GM19239 (cell line): Measurements from ENCODE around the gene PPM1G.
"Not testable (repeated sequence)": the region's sequence is repeated elsewhere in the genome, so short reads cannot be mapped to it uniquely, and the experiment has no call there.

Source experiments
- DNase-seq: peaks from one replicate; pipeline ENCODE4 v3.0.0; 2011; ENCODE audit warnings: low spot score; ENCODE audit not compliant: insufficient read length
- FAIRE-seq: peaks from 2 replicates; lab custom pipeline; 2011; peaks lifted over from hg19 to GRCh38; lab: Jason Lieb, UNC

The PPM1G gene, protein sequence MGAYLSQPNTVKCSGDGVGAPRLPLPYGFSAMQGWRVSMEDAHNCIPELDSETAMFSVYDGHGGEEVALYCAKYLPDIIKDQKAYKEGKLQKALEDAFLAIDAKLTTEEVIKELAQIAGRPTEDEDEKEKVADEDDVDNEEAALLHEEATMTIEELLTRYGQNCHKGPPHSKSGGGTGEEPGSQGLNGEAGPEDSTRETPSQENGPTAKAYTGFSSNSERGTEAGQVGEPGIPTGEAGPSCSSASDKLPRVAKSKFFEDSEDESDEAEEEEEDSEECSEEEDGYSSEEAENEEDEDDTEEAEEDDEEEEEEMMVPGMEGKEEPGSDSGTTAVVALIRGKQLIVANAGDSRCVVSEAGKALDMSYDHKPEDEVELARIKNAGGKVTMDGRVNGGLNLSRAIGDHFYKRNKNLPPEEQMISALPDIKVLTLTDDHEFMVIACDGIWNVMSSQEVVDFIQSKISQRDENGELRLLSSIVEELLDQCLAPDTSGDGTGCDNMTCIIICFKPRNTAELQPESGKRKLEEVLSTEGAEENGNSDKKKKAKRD

GRCh38 chr2:27409321-27410073 is at the start of gene PPM1G:
PPM1G (minus strand) TSS chr2:27409591; CDS start chr2:27409422, 169 bp downstream.
- FAIRE-seq (peak; percentile 67), DNase-seq (peak; percentile 88)

GRCh38 chr2:27453968-27454367 is 44.6 kb upstream of the PPM1G start:
- no peak for FAIRE-seq
- no peak for DNase-seq

DNA sequence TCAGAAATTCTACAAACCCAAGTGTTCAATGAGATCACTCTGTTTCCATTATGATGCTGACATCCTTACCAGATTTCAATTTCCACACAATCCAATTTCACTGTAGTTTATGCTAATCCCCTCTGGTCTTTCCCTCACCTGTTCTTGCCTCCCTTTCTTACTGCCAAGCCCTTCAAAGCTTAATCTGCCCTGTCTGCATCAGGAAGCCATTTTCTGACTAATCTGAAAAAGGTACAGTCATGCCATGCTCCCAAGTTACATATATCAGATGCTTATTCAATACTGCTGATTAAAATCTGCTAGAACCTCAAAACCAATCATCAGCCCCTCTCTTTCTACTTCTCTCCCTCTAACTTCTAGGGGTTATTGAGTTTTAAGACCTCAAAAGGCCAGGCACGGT is 41.7 kb upstream of the PPM1G start:
- DNase-seq (no peak), FAIRE-seq (no peak)

DNA sequence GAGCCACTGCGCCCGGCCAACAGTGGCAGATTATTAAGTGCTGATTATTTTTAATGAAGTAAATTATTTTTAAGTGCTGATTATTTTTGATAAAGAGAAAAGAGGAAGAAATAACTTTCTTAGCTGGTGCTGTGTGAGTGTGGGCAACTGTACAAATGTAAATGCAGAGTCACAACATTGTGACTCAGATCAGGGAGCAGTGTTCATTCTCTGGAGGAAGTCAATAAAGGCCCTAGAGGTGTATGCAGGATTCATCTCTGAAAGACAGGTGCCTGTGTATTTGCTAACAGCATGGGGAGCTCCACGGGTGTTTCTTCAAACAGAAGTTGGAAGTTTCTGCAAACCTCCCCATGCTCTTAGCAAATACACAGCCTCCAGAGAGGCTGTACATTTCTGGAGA is 39.0 kb upstream of the PPM1G start:
- no peak for DNase-seq
- FAIRE-seq = no peak

- no peak for FAIRE-seq
- DNase-seq = no peak
These were observed 36.7 kb upstream of the PPM1G start for GRCh38 chr2:27446057-27446456.

DNA sequence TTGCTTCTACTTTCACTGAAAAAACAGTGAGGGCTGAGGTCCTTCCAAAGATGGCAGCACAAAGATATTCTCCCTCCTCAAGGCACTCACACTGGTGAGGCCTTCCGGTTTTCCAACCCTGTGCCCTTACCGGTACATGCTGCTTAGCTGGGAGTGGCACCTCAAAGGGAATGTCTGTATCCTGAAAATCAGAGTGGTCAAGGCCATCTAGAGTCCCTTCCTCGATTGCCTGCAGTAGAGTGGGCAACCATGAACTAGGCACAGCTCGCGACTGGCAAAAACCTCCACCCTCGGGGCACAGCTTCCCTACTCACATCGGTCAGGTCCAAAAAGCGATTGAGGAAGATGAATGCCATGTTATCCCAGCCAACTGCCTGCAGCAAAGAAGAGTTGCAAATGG is 36.2 kb upstream of the PPM1G start:
- no peak for FAIRE-seq
- DNase-seq = no peak

GRCh38 chr2:27445155-27445554 is 35.8 kb upstream of the PPM1G start:
- DNase-seq = no peak
- no peak for FAIRE-seq

GRCh38 chr2:27442920-27443282 is 33.5 kb upstream of the PPM1G start:
- FAIRE-seq (no peak), DNase-seq (no peak)

DNA sequence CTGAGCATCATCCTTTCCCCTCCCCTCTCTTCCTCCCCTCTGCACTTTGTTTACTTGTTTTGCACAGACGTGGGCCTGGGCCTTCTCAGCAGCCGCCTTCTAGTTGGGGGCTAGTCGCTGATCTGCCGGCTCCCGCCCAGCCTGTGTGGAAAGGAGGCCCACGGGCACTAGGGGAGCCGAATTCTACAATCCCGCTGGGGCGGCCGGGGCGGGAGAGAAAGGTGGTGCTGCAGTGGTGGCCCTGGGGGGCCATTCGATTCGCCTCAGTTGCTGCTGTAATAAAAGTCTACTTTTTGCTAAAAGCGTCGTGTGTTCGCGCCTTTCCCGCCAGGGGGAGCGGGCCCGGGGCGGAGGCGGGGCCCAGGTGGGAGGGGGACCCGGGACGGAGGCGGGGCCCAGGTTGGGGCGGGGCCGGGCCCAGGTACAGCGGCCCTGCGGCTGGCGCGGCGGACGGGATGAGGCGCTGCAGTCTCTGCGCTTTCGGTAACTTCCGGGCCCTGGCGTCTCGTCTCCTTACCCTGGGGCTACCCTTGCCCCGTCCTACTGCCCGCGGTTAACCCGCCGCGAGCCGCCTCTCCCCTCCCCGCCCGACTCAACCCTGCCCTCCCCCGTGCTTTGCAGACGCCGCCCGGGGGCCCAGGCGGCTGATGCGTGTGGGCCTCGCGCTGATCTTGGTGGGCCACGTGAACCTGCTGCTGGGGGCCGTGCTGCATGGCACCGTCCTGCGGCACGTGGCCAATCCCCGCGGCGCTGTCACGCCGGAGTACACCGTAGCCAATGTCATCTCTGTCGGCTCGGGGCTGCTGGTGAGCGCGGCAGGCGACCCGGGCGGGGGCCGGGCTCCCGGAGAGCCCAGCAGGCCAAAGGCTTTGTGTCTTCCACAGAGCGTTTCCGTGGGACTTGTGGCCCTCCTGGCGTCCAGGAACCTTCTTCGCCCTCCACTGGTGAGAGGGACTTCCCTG is 32.8 kb upstream of the PPM1G start, which contains the start of gene KRTCAP3:
Gene KRTCAP3, plus strand, starts transcription at position 424 of the 962 bp plus-strand sequence. Its CDS starts 32 bp downstream, at position 456.
- DNase-seq = no peak
- no peak for FAIRE-seq

- no peak for FAIRE-seq
- DNase-seq = no peak
These were observed 32.0 kb upstream of the PPM1G start for GRCh38 chr2:27441226-27441926.

DNA sequence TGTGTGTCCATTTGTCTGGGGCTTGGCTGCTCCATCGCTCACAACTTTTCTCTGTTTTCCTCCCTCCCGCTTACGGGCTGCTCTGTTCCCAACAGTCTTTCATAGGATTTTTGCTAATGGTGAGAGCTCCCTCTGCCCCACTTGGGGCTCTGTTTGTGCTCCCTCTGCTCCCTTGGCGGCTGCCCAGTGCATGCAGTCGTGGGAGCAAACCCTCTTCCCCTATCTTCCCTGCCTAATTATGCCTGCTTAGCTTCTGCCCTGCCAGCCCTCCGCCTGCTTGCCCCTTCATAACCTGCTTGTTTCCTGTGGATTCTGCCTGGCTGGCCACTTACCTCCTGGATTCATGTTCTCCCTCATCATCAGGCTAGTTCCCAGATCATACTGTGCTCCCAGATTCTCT is 26.2 kb upstream of the PPM1G start:
- DNase-seq (no peak), FAIRE-seq (no peak)

GRCh38 chr2:27431395-27431794 is 22.0 kb upstream of the PPM1G start:
- DNase-seq (no peak), FAIRE-seq (no peak)

DNA sequence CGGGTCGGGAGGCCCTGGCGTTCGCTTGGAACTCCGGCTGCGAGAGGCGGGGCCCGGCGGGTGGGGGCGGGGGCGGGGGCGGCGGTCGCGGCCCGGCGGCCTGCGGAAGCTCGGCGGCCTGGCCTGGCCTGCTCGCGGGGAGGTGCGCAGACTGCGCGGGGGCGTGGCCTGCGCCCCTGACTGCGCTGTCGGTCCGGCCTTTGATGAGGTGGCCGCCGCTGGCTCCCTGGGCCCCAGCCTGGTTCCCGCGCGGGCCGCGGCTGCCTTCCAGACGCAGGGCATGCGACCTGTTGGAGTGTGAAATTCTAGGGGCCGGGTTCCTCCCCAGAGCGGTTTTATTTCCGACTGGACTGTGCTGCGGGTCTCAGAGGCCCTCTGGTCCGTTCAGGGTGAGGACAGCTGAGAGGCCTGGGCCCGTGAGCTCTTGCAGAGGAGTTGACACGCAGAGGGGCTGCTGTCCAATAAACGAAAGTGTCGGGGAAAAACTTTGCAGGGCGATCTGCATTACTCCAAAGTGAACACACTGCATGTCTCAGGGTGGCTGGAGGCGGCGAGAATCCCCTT is 19.7 kb upstream of the PPM1G start:
- peak; percentile 53 for FAIRE-seq
- peak; percentile 81 for DNase-seq

GRCh38 chr2:27428213-27428977 is 19.0 kb upstream of the PPM1G start, which contains the start of gene NRBP1:
NRBP1 (plus strand) TSS chr2:27428631; CDS start chr2:27433274, 4,643 bp downstream.
- FAIRE-seq (peak; percentile 76), DNase-seq (peak; percentile 82)

- FAIRE-seq (peak; percentile 69), DNase-seq (no peak)
These were observed 18.4 kb upstream of the PPM1G start for GRCh38 chr2:27427863-27428212.

GRCh38 chr2:27425039-27425438 is 15.6 kb upstream of the PPM1G start:
- FAIRE-seq, DNase-seq: not testable (repeated sequence)

- DNase-seq (no peak), FAIRE-seq (no peak)
These were observed 13.6 kb upstream of the PPM1G start for GRCh38 chr2:27422958-27423357.

DNA sequence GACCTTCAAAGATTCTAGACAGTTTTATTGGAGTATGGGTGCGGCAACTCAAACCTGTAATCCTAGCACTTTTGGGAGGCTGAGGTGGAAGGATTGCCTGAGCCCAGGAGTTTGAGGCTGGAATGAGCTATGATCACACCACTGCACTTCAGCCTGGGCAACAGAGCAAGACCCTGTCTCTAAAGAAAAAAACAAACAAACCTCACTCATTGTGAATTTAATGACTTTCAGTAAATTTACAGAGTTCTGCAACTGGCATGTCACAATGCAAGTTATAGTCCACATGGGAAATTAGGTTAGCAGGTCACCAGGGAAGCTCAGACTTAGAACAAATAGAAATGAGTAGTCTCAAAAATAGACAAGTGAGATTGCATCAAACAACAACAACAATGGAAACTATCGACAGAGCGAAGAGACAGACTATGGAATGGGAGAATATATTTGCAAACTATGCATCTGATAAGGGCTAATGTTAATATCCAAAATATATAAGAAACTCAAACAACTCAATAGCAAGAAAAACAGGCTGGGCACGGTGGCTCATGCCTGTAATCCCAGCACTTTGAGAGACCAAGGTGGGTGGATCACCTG is 12.4 kb upstream of the PPM1G start:
- FAIRE-seq (no peak), DNase-seq (no peak)
